ENCODE data around the gene LRRC4B. TPM values are rescaled to one million over a fixed set of nuclear protein-coding genes. Genes with fewer than 3 reads are reported as not detected.
"Not testable (repeated sequence)": the region's sequence is repeated elsewhere in the genome, so short reads cannot be mapped to it uniquely, and the experiment has no call there.

Gene LRRC4B
- polyA plus RNA-seq, 1 of the 3 experiments (the other 2 are of a cell fraction) = 6.9 TPM

DNA sequence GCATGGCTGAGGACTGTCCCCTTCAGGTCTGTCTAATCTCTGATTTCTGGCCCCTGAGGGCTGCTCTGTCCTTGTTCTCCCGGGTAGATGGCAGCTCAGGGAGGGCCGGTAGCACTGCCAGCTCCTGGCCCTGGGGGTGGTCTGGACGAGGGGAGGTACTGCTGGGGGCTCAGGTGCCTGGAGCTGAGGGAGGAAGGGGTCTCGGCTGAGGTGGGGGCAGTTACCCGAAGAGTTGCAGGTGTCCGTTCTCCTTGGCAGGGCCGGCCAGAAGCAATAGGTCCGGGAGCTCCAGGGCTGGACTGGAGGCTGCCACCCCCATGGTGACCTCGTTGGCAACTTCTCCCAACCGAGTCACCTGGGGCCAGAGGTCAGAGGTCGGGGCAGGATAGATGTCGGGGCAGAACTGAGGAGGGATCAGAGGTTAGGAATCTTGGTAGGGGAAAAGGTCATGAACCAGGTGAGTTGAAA is 93.1 kb downstream of the LRRC4B start:
- Histone ChIP-seq H3K9me3 (no peaks in the 10 kb centered on the region), H3K4me3 (ENCODE audit: low read depth in 2 of 2, low read length in 1 of 2) (no peak overlapping the region), H3F3A (replicated peaks; ENCODE audit: insufficient read depth) (peaks cover 15% of the 10 kb centered on the region), H3K4me2 (no peak overlapping the region), H2AFZ (ENCODE audit: low read depth) (no peak overlapping the region), H3K9me2 (no peaks in the 10 kb centered on the region), H3K79me2 (ENCODE audit: insufficient read depth) (peaks cover 16% of the 10 kb centered on the region), H3K4me1 (ENCODE audit: control insufficient read depth in 1 of 2, insufficient read depth in 2 of 2, low read depth in 1 of 2, low read length in 1 of 2) (peaks cover 6 to 9% of the 10 kb centered on the region in 2 experiments; a peak in 2 of 4 replicates), H4K20me1 (ENCODE audit: insufficient read depth) (no peaks in the 10 kb centered on the region), H3K36me3 (replicated peaks in 1 of 2; ENCODE audit: control insufficient read depth in 1 of 2, insufficient read depth in 2 of 2, low read length in 1 of 2) (peaks cover 6 to 11% of the 10 kb centered on the region in 2 experiments), H3K27ac (ENCODE audit: low read depth in 2 of 2, low read length in 1 of 2) (no peak overlapping the region), H3K9ac (no peak overlapping the region), H3K27me3 (ENCODE audit: insufficient read depth) (no peaks in the 10 kb centered on the region)
- POLR2A ChIA-PET = no interaction called here
- WGBS (ENCODE audit: low lambda C conversion rate) = 43% methylated on average over 9 of the region's 12 CpGs
- TF ChIP-seq, protein P1, sequence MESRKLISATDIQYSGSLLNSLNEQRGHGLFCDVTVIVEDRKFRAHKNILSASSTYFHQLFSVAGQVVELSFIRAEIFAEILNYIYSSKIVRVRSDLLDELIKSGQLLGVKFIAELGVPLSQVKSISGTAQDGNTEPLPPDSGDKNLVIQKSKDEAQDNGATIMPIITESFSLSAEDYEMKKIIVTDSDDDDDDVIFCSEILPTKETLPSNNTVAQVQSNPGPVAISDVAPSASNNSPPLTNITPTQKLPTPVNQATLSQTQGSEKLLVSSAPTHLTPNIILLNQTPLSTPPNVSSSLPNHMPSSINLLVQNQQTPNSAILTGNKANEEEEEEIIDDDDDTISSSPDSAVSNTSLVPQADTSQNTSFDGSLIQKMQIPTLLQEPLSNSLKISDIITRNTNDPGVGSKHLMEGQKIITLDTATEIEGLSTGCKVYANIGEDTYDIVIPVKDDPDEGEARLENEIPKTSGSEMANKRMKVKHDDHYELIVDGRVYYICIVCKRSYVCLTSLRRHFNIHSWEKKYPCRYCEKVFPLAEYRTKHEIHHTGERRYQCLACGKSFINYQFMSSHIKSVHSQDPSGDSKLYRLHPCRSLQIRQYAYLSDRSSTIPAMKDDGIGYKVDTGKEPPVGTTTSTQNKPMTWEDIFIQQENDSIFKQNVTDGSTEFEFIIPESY (IDR thresholded peaks at IDR 0.05; ENCODE audit: borderline replicate concordance, low read depth) = no peak
- TF ChIP-seq, protein P2, sequence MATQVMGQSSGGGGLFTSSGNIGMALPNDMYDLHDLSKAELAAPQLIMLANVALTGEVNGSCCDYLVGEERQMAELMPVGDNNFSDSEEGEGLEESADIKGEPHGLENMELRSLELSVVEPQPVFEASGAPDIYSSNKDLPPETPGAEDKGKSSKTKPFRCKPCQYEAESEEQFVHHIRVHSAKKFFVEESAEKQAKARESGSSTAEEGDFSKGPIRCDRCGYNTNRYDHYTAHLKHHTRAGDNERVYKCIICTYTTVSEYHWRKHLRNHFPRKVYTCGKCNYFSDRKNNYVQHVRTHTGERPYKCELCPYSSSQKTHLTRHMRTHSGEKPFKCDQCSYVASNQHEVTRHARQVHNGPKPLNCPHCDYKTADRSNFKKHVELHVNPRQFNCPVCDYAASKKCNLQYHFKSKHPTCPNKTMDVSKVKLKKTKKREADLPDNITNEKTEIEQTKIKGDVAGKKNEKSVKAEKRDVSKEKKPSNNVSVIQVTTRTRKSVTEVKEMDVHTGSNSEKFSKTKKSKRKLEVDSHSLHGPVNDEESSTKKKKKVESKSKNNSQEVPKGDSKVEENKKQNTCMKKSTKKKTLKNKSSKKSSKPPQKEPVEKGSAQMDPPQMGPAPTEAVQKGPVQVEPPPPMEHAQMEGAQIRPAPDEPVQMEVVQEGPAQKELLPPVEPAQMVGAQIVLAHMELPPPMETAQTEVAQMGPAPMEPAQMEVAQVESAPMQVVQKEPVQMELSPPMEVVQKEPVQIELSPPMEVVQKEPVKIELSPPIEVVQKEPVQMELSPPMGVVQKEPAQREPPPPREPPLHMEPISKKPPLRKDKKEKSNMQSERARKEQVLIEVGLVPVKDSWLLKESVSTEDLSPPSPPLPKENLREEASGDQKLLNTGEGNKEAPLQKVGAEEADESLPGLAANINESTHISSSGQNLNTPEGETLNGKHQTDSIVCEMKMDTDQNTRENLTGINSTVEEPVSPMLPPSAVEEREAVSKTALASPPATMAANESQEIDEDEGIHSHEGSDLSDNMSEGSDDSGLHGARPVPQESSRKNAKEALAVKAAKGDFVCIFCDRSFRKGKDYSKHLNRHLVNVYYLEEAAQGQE (IDR thresholded peaks at IDR 0.05; ENCODE audit: low read depth, low read length) = no peak
- TF ChIP-seq ELF1 (IDR thresholded peaks at IDR 0.05) (no peak), TCF12 (IDR thresholded peaks at IDR 0.05) (no peak)
- no peak for DNase-seq
- CTCF ChIA-PET = interaction anchor here (0.9 to 1.9 kb wide), 3 partner anchors 9 to 81 kb away, joined by 3 to 7 read pairs (median 7); no protein-coding TSS in a partner anchor

DNA sequence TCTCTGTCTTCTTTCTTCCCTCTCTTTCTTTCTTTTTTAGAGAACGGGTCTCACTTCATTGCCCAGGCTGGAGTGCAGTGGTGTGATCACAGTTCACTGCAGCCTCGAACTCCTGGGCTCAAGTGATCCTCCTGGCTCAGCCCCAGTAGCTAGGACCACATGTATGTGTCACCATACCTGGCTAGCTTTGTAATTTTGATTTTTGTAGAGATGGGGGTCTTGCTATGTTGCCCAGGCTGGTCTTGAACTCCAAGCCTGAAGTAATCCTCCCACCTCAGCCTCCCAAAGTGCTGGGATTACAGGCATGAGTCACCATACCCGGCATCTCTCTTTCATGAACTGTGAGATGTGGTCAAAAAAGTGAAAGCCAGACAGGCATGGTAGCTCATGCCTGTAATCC is 94.9 kb downstream of the LRRC4B start:
- Histone ChIP-seq H3F3A (replicated peaks; ENCODE audit: insufficient read depth) (peaks cover 15% of the 10 kb centered on the region), H3K79me2 (ENCODE audit: insufficient read depth) (peaks cover 13% of the 10 kb centered on the region)
- H3K27me3 ChIP-seq (ENCODE audit: insufficient read depth); H3K9ac ChIP-seq; H3K4me3 ChIP-seq (ENCODE audit: low read depth in 2 of 2, low read length in 1 of 2); DNase-seq; H3K4me1 ChIP-seq (ENCODE audit: control insufficient read depth in 1 of 2, insufficient read depth in 2 of 2, low read depth in 1 of 2, low read length in 1 of 2); H3K9me3 ChIP-seq; H3K27ac ChIP-seq (ENCODE audit: low read depth in 2 of 2, low read length in 1 of 2); H4K20me1 ChIP-seq (ENCODE audit: insufficient read depth); H3K4me2 ChIP-seq; POLR2A ChIA-PET; H2AFZ ChIP-seq (ENCODE audit: low read depth); H3K9me2 ChIP-seq; H3K36me3 ChIP-seq (replicated peaks in 1 of 2; ENCODE audit: control insufficient read depth in 1 of 2, insufficient read depth in 2 of 2, low read length in 1 of 2): not testable (repeated sequence)
- WGBS (ENCODE audit: low lambda C conversion rate) = 10% methylated on average over 3 of the region's 3 CpGs
- CTCF ChIA-PET = interaction anchor here (1.9 kb wide), 1 partner anchor 12 kb away, joined by 7 read pairs; no protein-coding TSS in a partner anchor

DNA sequence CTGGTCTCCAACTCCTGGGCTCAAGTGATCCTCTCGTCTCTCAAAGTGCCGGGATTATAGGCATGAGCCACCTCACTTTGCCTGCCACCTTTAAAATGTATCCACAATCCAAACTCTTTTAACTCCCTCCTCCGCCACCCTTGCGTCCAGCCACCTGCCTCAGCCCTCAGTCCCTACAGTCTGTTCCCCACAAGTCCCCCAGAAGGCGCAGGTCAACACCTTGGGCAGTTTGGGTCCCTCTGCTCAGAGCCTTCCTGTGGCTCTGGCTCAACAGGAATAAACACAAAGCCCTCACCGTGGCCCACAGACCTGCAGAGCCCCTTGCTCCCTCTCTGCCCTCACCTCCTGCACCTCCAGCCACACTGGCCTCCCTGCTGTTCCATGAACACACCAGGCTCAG is 99.4 kb downstream of the LRRC4B start:
- TF ChIP-seq EP300 (IDR thresholded peaks at IDR 0.05; ENCODE audit: borderline replicate concordance in 1 of 2, low read depth in 1 of 2, low read length in 1 of 2) = no peak
- no peak for TF ChIP-seq GABPA (IDR thresholded peaks at IDR 0.05; ENCODE audit: low read depth)
- no peak for TF ChIP-seq RCOR1 (IDR thresholded peaks at IDR 0.05; ENCODE audit: low read length)
- no peak for TF ChIP-seq RFX5 (IDR thresholded peaks at IDR 0.05; ENCODE audit: low read length)
- no peak for TF ChIP-seq NRF1 (IDR thresholded peaks at IDR 0.05; ENCODE audit: low read depth, low read length)
- TF ChIP-seq, protein P3, sequence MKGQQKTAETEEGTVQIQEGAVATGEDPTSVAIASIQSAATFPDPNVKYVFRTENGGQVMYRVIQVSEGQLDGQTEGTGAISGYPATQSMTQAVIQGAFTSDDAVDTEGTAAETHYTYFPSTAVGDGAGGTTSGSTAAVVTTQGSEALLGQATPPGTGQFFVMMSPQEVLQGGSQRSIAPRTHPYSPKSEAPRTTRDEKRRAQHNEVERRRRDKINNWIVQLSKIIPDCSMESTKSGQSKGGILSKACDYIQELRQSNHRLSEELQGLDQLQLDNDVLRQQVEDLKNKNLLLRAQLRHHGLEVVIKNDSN (IDR thresholded peaks at IDR 0.05; ENCODE audit: borderline replicate concordance, low read depth) = no peak
- no peak for TF ChIP-seq POLR2AphosphoS5 (IDR thresholded peaks at IDR 0.05; ENCODE audit: low read depth, low read length)
- TF ChIP-seq JUND (IDR thresholded peaks at IDR 0.05) = no peak
- whole genome bisulfite sequencing (ENCODE audit: low lambda C conversion rate) = 60% methylated on average over 6 of the region's 6 CpGs
- no peaks in the 10 kb centered on the region for H3K36me3 ChIP-seq (replicated peaks in 1 of 2; ENCODE audit: control insufficient read depth in 1 of 2, insufficient read depth in 2 of 2, low read length in 1 of 2)
- H4K20me1 ChIP-seq (ENCODE audit: insufficient read depth) = no peaks in the 10 kb centered on the region
- ChIA-PET POLR2A (no interaction called here), CTCF (interaction anchor here (1.6 kb wide), 1 partner anchor 8 kb away, joined by 4 read pairs; no protein-coding TSS in a partner anchor)
- H3K4me2 ChIP-seq = no peak overlapping the region
- no peaks in the 10 kb centered on the region for H3K27me3 ChIP-seq (ENCODE audit: insufficient read depth)
- no peak for DNase-seq
- H2AFZ ChIP-seq (ENCODE audit: low read depth) = no peak overlapping the region
- H3F3A ChIP-seq (replicated peaks; ENCODE audit: insufficient read depth) = peaks cover 15% of the 10 kb centered on the region
- no peaks in the 10 kb centered on the region for H3K79me2 ChIP-seq (ENCODE audit: insufficient read depth)
- no peaks in the 10 kb centered on the region for H3K9me2 ChIP-seq
- H3K4me1 ChIP-seq (ENCODE audit: control insufficient read depth in 1 of 2, insufficient read depth in 2 of 2, low read depth in 1 of 2, low read length in 1 of 2) = no peaks in the 10 kb centered on the region; a peak in 1 of 4 replicates
- no peak overlapping the region for H3K4me3 ChIP-seq (ENCODE audit: low read depth in 2 of 2, low read length in 1 of 2)
- H3K9me3 ChIP-seq = no peaks in the 10 kb centered on the region
- no peak overlapping the region for H3K9ac ChIP-seq
- no peak overlapping the region for H3K27ac ChIP-seq (ENCODE audit: low read depth in 2 of 2, low read length in 1 of 2)

All from SK-N-SH (cell line).